WERI-Rb-1 (cell line): Measurements from ENCODE around the gene LPCAT1.

Experiments
- DNase-seq: peaks from one replicate; pipeline ENCODE4 v3.0.0-alpha.2; 2020
- H3K27ac ChIP-seq: fragments of 250-450 bp; sonication (Bioruptor Pico); 2 replicates; pipeline ENCODE4 v1.5.1; 2020; ENCODE audit warnings: mild to moderate bottlenecking, moderate library complexity
- H3K27me3 ChIP-seq: fragments of 250-450 bp; sonication (Bioruptor Pico); 2 replicates; pipeline ENCODE4 v1.5.1; 2021; ENCODE audit warnings: mild to moderate bottlenecking, low read depth, moderate library complexity; ENCODE audit not compliant: insufficient read depth, severe bottlenecking
- H3K36me3 ChIP-seq: fragments of 250-450 bp; sonication (Bioruptor Pico); 2 replicates; pipeline ENCODE4 v1.5.1; 2020; ENCODE audit warnings: mild to moderate bottlenecking, moderate library complexity
- H3K4me3 ChIP-seq: 2 replicates; pipeline ENCODE4 v1.5.1; 2011; ENCODE audit warnings: low read depth, mild to moderate bottlenecking, control low read depth, low read length
- H3K9me3 ChIP-seq: fragments of 250-450 bp; sonication (Bioruptor Pico); 2 replicates; pipeline ENCODE4 v1.5.1; 2021; ENCODE audit warnings: mild to moderate bottlenecking, moderate library complexity; ENCODE audit not compliant: severe bottlenecking
- TF ChIP-seq, protein P1 (sequence below): IDR thresholded peaks from 2 replicates; pipeline ENCODE4 v1.5.1; 2011; ENCODE audit warnings: low read depth, mild to moderate bottlenecking, control low read depth, inconsistent platforms, low read length

Gene LPCAT1

DNA sequence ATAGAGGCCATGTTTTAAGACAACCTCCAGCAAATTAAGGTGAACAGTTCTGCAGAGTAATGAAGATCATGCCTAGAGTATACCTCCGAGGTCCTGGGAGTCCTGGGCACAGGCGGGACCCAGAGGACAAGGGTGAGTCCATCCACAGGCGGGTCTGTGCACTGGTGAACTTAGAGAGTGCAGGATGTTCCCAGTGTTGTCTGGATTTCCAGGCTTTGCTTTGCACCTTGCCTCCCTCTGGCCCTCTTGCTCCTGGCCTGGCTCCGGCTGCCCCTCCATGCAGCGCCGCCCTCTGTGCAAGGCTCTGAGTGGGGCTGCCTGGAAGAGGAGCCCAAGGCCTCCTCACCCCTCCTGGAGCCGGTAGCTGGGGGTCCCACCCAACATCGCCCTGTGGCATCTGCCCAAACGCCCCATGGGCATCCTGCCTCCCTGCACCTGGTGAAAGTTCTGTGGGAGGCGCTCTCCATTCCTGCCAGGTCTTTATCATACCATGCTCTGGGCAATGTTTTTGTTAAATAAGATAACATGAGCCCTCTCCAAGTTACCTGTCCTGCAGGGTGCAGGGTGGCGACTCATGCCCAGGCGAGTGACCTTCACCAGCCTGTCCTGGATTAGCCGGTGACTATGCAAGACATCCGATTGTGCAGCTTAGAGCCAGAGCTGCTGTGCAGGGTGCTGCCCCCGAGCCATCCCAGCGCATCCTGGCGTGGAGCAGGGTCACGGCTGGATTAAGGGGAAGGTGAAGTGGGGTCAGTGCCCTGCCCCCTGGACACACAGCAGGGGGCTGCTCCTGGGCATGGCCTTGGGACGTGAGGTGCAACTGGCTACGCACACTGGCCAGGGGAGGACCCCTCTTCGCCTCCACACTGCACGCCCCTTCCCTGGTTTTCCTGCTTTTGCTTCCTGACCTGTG lies 41.3 kb upstream of the LPCAT1 start:
- TF ChIP-seq, protein P1, sequence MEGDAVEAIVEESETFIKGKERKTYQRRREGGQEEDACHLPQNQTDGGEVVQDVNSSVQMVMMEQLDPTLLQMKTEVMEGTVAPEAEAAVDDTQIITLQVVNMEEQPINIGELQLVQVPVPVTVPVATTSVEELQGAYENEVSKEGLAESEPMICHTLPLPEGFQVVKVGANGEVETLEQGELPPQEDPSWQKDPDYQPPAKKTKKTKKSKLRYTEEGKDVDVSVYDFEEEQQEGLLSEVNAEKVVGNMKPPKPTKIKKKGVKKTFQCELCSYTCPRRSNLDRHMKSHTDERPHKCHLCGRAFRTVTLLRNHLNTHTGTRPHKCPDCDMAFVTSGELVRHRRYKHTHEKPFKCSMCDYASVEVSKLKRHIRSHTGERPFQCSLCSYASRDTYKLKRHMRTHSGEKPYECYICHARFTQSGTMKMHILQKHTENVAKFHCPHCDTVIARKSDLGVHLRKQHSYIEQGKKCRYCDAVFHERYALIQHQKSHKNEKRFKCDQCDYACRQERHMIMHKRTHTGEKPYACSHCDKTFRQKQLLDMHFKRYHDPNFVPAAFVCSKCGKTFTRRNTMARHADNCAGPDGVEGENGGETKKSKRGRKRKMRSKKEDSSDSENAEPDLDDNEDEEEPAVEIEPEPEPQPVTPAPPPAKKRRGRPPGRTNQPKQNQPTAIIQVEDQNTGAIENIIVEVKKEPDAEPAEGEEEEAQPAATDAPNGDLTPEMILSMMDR, result no peak
- H3K4me3 ChIP-seq, result no peak overlapping the region
- no peaks in the 10 kb centered on the region for H3K27me3 ChIP-seq
- no peak overlapping the region for H3K27ac ChIP-seq
- H3K36me3 ChIP-seq, result no peaks in the 10 kb centered on the region
- DNase-seq, result peak; percentile 80
- peaks cover 3% of the 10 kb centered on the region for H3K9me3 ChIP-seq

DNA sequence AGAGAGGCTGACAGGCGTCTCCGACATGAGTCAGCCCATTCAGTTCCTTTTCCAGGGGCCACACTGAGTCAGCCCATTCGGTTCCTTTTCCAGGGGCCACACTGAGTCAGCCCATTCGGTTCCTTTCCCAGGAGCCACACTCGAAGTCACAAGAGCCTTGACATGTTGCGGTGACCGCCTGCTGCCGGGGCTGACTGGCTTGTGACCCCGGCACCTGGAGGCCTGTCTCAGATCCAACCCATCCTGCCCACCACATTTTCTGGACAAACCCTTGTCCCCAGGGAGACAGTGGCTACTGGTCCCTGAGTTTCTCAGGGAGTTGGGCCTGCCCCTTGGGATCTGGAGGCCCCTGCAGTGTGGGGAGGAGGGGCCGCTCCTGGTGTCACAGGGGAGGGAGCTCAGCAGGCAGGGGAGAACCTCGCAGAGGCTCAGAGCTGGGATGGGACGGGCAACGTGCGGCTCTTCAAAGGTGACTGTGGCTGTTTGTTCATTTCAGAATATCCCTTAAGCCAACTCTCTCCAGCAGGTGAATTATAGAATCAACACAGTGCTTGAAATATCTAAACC lies 40.5 kb upstream of the LPCAT1 start:
- Histone ChIP-seq H3K9me3 (peaks cover 3% of the 10 kb centered on the region), H3K27ac (no peak overlapping the region), H3K27me3 (no peaks in the 10 kb centered on the region), H3K4me3 (no peak overlapping the region), H3K36me3 (no peaks in the 10 kb centered on the region)
- DNase-seq, result no peak
- TF ChIP-seq, protein P1, result no peak

DNA sequence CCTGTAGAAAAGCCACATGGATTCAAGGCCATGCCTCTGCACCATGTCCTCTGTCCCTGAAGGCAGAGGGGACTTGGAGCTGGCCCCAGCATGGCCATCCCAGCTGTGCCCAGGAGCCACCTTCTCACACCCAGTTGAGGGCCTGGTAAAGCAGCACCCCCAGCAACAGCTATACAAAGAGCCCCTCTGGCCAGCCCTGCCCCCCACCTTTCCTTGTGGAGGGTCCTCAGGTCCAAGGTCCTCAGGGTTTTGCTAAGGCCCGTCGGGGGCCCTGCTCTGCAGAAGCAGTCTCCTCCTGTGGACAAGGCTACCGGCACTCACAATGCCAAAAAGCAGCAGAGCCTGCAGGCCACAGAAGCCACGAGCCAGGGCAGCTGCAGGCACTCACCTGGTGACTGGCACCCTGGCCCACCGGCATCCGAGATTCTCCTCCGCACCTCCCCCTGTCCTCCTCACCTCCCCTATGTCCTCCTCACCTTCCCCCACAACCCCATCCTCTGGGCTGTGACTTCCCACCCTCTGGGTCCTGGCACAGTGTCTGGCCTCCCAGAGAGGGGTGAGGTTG lies 39.9 kb upstream of the LPCAT1 start:
- no peak overlapping the region for H3K4me3 ChIP-seq
- H3K9me3 ChIP-seq, result peaks cover 3% of the 10 kb centered on the region
- H3K27ac ChIP-seq, result no peak overlapping the region
- no peak for DNase-seq
- no peaks in the 10 kb centered on the region for H3K36me3 ChIP-seq
- no peaks in the 10 kb centered on the region for H3K27me3 ChIP-seq
- TF ChIP-seq, protein P1, result no peak

DNA sequence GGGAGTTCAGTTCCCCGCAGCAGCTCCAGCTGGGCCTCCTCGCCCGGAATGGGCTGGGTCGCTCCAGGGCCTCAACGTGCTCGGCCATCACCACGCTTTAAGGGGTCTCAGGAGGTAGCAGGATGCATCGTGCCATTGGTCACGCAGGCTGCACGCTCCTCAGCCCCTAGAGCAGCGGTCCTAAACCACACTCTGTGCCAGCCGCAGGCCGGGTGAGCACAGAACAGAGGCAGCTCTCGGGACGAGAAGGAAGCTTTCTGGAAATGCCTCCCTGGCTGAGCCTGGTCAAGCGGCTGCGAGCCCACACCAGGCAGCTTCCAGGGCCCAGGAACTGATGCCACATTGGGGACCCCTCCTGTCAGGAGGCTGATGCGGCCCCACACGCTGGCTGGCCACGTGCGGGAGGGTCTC lies 39.3 kb upstream of the LPCAT1 start:
- TF ChIP-seq, protein P1, result no peak
- no peaks in the 10 kb centered on the region for H3K27me3 ChIP-seq
- DNase-seq, result no peak

DNA sequence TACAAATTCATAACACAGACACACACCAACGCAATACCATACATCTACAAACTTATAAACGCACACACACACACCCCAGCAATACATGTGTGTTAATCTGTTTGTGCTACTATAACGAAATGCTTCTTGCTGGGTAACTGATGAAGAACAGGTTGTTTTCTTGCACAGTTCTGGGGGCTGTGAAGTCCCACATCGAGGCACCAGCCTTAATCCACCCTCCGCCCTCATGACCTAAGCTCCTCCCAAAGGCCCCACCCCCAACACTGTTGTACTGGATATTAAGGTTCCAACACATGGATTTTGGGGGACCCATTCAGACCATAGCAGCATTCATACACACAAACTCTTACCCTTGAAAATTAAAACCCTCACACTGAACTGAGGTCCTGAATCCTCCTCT lies 38.8 kb upstream of the LPCAT1 start:
- H3K4me3 ChIP-seq, result no peak overlapping the region
- H3K27ac ChIP-seq, result no peak overlapping the region
- DNase-seq, result no peak
- peaks cover 3% of the 10 kb centered on the region for H3K9me3 ChIP-seq
- TF ChIP-seq, protein P1, result no peak
- no peaks in the 10 kb centered on the region for H3K36me3 ChIP-seq
- no peaks in the 10 kb centered on the region for H3K27me3 ChIP-seq

More for the DNA sequence above, 39.3 kb upstream of the LPCAT1 start:
- Histone ChIP-seq H3K36me3 (no peaks in the 10 kb centered on the region), H3K4me3 (no peak overlapping the region), H3K9me3 (peaks cover 3% of the 10 kb centered on the region), H3K27ac (no peak overlapping the region)
